Measurements from ENCODE around the gene KATNBL1.
A peak's percentile ranks its signal among the peaks of the same experiment; 100 is the strongest.
"Not testable (repeated sequence)": the region's sequence is repeated elsewhere in the genome, so short reads cannot be mapped to it uniquely, and the experiment has no call there.

The KATNBL1 gene

DNA sequence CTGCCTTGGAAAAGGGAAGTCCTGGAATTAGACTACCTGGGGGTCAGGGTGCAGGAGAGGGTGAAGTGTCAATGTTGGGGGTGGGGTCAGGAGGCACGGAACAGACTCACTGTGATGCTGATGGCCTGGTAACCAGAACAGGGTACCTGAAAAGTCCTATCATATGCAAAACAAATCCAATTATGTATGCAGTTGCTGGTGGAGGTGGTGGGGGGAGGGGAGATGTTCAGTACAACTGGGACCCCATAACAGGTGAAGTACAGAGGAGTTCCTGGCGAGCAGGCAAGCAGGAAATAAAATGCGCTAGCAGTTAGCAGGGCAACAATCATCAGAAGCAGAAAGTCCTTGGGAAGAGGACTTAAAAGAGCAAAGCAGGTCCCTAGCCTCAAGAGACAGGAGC lies 4.2 kb upstream of the KATNBL1 start:
- H3K4me3 ChIP-seq (ENCODE audit: low read depth, low read length), result no peak overlapping the region
- TF ChIP-seq, protein P1, sequence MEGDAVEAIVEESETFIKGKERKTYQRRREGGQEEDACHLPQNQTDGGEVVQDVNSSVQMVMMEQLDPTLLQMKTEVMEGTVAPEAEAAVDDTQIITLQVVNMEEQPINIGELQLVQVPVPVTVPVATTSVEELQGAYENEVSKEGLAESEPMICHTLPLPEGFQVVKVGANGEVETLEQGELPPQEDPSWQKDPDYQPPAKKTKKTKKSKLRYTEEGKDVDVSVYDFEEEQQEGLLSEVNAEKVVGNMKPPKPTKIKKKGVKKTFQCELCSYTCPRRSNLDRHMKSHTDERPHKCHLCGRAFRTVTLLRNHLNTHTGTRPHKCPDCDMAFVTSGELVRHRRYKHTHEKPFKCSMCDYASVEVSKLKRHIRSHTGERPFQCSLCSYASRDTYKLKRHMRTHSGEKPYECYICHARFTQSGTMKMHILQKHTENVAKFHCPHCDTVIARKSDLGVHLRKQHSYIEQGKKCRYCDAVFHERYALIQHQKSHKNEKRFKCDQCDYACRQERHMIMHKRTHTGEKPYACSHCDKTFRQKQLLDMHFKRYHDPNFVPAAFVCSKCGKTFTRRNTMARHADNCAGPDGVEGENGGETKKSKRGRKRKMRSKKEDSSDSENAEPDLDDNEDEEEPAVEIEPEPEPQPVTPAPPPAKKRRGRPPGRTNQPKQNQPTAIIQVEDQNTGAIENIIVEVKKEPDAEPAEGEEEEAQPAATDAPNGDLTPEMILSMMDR (IDR thresholded peaks at IDR 0.05; ENCODE audit: insufficient read depth, low read length, missing control alignments), result no peak
- ChIA-PET CTCF (interaction anchor here (1.0 to 14.3 kb wide), 2 partner anchors 102 to 151 kb away, joined by 3 to 324 read pairs; no protein-coding TSS in a partner anchor), POLR2A (no interaction called here)
- DNase-seq (ENCODE audit: low read depth, low spot score), result no peak

- ChIA-PET POLR2A (no interaction called here), CTCF (interaction anchor here (0.7 to 14.3 kb wide), 3 partner anchors 10 to 154 kb away, joined by 3 to 324 read pairs (median 3); no protein-coding TSS in a partner anchor)
- no peak overlapping the region for H3K4me3 ChIP-seq (ENCODE audit: low read depth, low read length)
- TF ChIP-seq, protein P1 (IDR thresholded peaks at IDR 0.05; ENCODE audit: insufficient read depth, low read length, missing control alignments), result no peak
- no peak for DNase-seq (ENCODE audit: low read depth, low spot score)
Observed at GRCh38 chr15:34213690-34214089, 3.8 kb upstream of the KATNBL1 start.

GRCh38 chr15:34206011-34206410 lies 3.9 kb downstream of the KATNBL1 start:
- DNase-seq (ENCODE audit: low read depth, low spot score), result peak; percentile 19
- H3K4me3 ChIP-seq (ENCODE audit: low read depth, low read length), result no peak overlapping the region
- ChIA-PET POLR2A (interaction anchor here (1.0 kb wide), 1 partner anchor 96 kb away, joined by 3 read pairs; no protein-coding TSS in a partner anchor), CTCF (interaction anchor here (1.3 to 14.3 kb wide), 2 partner anchors 94 to 144 kb away, joined by 5 to 324 read pairs; no protein-coding TSS in a partner anchor)
- TF ChIP-seq, protein P1 (IDR thresholded peaks at IDR 0.05; ENCODE audit: insufficient read depth, low read length, missing control alignments), result no peak

- TF ChIP-seq, protein P1 (IDR thresholded peaks at IDR 0.05; ENCODE audit: insufficient read depth, low read length, missing control alignments), result no peak
- no peak overlapping the region for H3K4me3 ChIP-seq (ENCODE audit: low read depth, low read length)
- POLR2A ChIA-PET, result interaction anchor here (0.6 kb wide), 1 partner anchor 49 kb away, joined by 3 read pairs; no protein-coding TSS in a partner anchor
- CTCF ChIA-PET, result interaction anchor here (1.3 kb wide), 1 partner anchor 94 kb away, joined by 3 read pairs; no protein-coding TSS in a partner anchor
- no peak for DNase-seq (ENCODE audit: low read depth, low spot score)
Observed at GRCh38 chr15:34203936-34204335, 6.0 kb downstream of the KATNBL1 start.

GRCh38 chr15:34203305-34203704 lies 6.6 kb downstream of the KATNBL1 start:
- no peak for DNase-seq (ENCODE audit: low read depth, low spot score)
- ChIA-PET POLR2A (no interaction called here), CTCF (interaction anchor here (1.3 kb wide), 1 partner anchor 93 kb away, joined by 3 read pairs; no protein-coding TSS in a partner anchor)
- TF ChIP-seq, protein P1 (IDR thresholded peaks at IDR 0.05; ENCODE audit: insufficient read depth, low read length, missing control alignments), result no peak
- no peak overlapping the region for H3K4me3 ChIP-seq (ENCODE audit: low read depth, low read length)

- CTCF ChIA-PET, result interaction anchor here (0.7 to 0.8 kb wide), 2 partner anchors 15 to 83 kb away, joined by 3 read pairs; no protein-coding TSS in a partner anchor
- H3K4me3 ChIP-seq (ENCODE audit: low read depth, low read length); POLR2A ChIA-PET; DNase-seq (ENCODE audit: low read depth, low spot score): not testable (repeated sequence)
Observed at GRCh38 chr15:34193272-34193671, 16.6 kb downstream of the KATNBL1 start.

DNA sequence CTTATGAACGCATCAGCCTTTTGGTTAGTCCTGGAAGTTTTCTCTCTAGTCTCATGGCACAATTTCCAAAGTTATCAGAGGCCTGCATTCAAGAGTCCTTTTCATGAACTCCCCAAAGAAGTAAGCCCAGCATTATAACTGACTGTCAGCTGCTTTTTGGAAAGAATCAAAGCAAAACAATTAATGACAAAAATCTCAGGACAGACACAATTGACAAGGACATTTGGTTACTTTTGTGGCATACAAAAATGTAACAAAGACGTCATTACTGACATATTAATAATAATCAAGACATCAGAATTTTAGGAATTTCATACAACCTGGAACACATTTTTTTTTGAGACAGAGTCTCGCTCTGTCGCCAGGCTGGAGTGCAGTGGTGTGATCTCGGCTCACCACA lies 21.2 kb downstream of the KATNBL1 start:
- no peak for DNase-seq (ENCODE audit: low read depth, low spot score)
- H3K4me3 ChIP-seq (ENCODE audit: low read depth, low read length), result no peak overlapping the region
- TF ChIP-seq, protein P1 (IDR thresholded peaks at IDR 0.05; ENCODE audit: insufficient read depth, low read length, missing control alignments), result no peak
- POLR2A ChIA-PET, result no interaction called here
- CTCF ChIA-PET, result no interaction called here

Measured in AG04449 (cell line).